Activated CD8-positive, alpha-beta memory T cell treated with anti-CD3 and anti-CD28 coated beads for 4 hours (primary cell): ENCODE results near the gene ADM2.

ENCODE experiments used
- DNase-seq, 2 donors: peaks; one replicate each; pipeline ENCODE4 v3.0.0-alpha.2; 2020; ENCODE audit warnings: low read depth in 2 of 2

ADM2 gene

GRCh38 chr22:50467341-50467740 is 14.0 kb upstream of the ADM2 start:
- no peak for DNase-seq

- DNase-seq: no peak
Observed at GRCh38 chr22:50467773-50468440, 13.4 kb upstream of the ADM2 start.

- no peak for DNase-seq
Observed at GRCh38 chr22:50468626-50469025, 12.7 kb upstream of the ADM2 start.

GRCh38 chr22:50469377-50470305 is 11.7 kb upstream of the ADM2 start:
- DNase-seq: peak; percentile 94 to 95

GRCh38 chr22:50470491-50470890 is 10.9 kb upstream of the ADM2 start:
- DNase-seq: no peak

- no peak for DNase-seq
Observed at GRCh38 chr22:50471197-50471847, 10.0 kb upstream of the ADM2 start.

- DNase-seq: no peak
Observed at GRCh38 chr22:50471962-50472361, 9.4 kb upstream of the ADM2 start.

- peak in 1 of 2 donors; percentile 28 for DNase-seq
Observed at GRCh38 chr22:50473088-50473487, 8.3 kb upstream of the ADM2 start.

- no peak for DNase-seq
Observed at GRCh38 chr22:50473855-50474671, 7.3 kb upstream of the ADM2 start.

GRCh38 chr22:50474710-50475651 is 6.4 kb upstream of the ADM2 start, which contains the start of gene SBF1:
Gene SBF1 (minus strand): TSS chr22:50475035. CDS start chr22:50474840, 195 bp downstream.
- DNase-seq: peak; percentile 73 to 79

- no peak for DNase-seq
Observed at GRCh38 chr22:50475652-50476002, 5.7 kb upstream of the ADM2 start.

- DNase-seq: no peak
Observed at GRCh38 chr22:50476868-50477267, 4.5 kb upstream of the ADM2 start.

GRCh38 chr22:50477923-50478322 is 3.4 kb upstream of the ADM2 start:
- DNase-seq: no peak

GRCh38 chr22:50479721-50480120 is 1.6 kb upstream of the ADM2 start:
- no peak for DNase-seq

- DNase-seq: no peak
Observed at GRCh38 chr22:50481045-50481439, 301 bp upstream of the ADM2 start.

- DNase-seq: no peak
Observed at GRCh38 chr22:50482107-50483074, 1.0 kb downstream of the ADM2 start.

- no peak for DNase-seq
Observed at GRCh38 chr22:50483106-50483505, 1.8 kb downstream of the ADM2 start.

- DNase-seq: no peak
Observed at GRCh38 chr22:50483556-50483955, 2.2 kb downstream of the ADM2 start.
